CD4-positive, alpha-beta T cell treated with Interleukin-15 for 4 hours (primary cell): Measurements from ENCODE around the gene COA8.

ENCODE experiments used
- DNase-seq: peaks from one replicate; pipeline ENCODE4 v3.0.0-alpha.2; 2020; ENCODE audit warnings: low spot score

The COA8 gene

DNA sequence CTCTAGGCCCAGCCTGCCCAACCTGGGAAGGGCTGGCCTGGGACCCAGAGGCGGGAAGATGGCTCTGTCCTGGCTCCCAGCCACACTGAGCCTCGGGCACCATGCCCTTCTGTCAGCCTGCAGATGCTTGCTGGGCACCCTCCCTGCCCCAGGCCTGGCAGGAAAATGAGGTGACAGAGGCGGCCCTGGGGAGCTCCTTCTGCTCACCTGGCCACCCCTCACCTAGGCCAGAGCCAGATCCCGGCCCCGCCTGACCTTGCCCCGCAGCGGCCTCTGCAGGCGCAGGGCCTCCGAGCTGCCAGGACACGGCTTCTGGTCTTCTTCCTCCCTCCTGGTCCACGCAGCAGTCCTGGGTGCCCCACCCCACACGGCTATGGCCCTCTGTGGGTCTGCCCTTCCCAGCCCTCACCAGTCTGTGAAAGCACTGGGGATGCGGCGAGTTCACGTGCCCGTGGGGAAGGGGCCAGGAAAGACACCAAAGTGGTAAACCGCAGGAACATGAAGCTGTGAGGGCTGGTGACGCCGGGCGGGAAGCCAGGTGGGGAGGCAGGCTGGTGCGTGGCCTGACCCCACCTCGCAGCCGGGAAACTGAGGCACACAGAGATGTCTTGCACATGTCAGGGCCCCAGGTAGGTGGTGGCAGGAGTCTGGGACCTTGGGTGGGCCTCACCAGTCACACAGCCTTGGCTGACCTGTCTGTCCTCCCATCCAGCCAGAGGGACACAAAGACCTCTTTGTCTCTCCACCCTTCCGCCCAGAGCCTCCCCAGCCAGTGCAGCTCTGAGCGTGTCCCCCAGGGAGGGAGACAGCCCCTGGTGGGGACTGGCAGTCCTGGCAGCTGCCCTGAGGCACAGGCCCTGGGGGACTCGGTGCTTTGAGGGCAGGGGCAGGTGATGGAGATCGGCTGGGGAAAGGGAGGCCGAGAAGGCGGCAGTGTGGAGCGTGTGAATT, 13.1 kb upstream of the COA8 start:
- no peak for DNase-seq

DNA sequence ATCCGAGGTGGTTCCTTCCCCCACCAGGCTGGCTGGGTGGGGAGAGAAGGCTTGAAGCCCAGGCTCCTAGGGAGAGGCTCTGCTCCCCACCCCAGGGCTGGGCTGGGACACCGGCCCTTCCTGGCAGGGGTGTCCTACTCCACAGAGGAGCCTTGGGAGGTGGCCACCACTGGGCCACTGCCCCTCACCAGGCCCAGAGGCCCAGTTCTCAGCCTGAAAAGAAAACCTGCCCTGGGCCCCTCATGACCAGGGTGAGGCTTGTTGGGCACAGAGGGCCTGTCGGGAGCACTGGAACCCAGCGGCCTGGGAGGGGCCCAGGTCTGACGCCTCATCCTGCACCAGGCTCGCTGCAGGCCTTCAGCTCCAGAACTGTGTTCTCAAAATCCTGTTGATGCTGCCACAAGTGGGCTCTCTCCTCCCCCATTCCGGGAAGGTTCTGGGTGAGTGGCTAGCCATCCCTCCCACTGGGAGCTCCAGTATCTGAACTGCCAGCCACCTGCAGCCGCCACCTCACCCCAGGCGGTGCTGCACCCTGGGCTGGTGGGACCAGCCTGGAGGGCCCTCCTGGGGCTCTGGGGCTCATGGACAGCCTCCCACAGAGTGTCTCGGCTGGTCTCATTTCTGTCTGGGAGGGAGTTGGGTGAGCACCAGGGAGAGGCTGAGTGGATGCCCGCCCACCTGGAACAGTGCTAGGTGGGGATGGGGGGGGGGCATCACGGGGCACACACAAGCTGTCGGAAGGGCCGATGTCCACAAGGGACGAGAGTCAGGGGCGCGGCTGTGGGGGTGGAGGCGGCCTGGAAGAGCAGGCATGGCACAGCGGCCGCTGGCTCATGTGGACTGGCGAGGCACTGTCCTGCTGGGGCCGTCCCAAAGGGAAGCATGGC, 12.1 kb upstream of the COA8 start:
- DNase-seq = no peak

DNA sequence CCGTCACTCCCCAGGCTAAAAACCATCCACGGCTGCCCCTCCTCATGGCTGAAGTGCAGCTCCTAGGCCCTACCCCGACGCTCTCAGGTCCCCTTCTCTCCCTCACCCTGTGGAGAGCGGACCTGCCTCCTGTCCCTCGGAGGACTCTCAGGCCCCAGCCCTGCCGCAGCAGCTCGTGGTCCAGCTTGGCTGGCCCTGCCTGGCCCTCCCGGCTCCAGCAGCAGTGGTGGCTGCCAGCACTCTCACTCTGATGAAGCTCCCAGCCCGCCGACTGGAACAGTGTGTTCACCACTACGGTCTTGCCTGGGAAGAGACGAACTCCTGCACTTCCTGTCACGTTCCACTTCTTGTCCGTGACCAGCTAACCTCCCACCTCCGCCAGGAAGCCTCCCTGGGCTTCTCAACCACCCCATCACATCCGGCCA, 11.4 kb upstream of the COA8 start:
- no peak for DNase-seq

- no peak for DNase-seq
Measured at GRCh38 chr14:103552011-103552845, 10.5 kb upstream of the COA8 start.

- DNase-seq = no peak
Measured at GRCh38 chr14:103552846-103553210, 9.9 kb upstream of the COA8 start.

GRCh38 chr14:103555559-103556337, 7.0 kb upstream of the COA8 start:
- DNase-seq = no peak

DNA sequence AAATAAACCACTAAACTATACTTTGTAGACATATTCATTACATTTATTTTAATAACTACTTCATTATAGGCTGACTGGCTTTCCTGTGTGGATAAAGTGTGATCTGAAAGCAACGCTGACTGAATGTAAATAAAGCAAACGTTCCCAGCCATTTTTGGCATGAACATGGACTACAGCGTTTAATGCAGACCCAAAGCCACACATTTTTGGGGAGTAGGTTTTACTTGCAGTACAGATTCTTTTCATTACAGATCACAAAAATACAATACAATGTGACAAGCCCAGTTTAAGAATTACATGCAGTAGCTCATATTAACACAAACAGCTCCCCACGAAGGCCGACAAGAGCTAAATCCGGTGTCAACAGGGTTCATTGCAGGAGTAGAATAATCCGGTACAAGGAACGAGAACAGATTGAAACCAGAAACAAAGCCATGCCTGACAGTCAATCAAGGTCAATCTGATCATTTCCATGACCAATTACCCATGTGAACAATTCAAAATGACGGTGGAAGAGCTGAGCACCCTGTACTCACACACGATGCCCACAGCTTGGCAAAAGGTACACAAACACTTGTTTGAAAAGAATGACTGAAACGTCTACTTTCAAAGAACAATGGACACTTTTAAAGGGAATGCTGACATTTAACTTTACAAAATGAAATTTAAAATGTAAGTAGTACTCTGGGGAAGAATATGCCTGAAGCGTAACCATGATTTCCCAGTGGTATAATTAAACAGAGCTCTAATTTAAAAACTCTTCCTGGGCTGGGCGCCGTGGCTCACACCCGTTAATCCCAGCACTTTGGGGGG, 5.6 kb upstream of the COA8 start:
- DNase-seq = no peak

DNA sequence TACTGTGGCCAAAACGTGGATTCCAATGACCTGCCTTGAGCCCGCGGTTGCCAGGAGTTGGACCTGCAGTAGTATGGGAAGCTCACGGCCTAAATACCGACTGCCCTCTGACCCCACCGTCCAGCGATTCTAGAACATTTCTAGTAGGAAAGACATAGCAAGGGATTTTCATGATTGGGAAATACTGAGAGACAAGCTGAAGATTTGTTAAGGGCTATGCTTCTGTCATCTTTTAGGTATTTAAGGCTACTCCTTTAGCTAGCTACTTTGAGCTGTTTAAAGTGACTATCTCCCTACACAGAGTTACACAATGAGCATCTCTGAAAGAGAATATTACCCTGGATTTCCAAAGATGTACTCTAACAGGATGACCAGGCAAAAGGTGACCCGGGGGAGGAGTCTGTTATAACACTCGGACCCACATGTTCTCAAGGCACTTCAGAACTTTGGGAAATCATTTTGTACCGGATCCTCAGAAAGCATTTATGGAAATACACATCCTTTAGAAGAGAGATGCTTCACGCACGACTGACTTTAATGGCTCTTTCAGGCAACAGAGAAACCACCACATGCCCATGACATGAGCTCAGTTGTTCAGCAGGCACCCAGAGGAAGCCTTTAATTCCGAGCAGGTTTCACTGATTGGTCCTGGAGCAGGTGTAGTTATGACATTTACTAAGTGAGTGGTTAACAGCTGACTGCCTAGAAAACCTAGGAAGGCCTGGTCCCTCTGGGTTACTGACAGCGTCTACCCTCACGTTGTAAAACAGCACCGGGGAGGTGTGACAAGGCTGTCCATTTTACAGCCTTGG, 4.5 kb upstream of the COA8 start:
- no peak for DNase-seq

GRCh38 chr14:103559766-103560165, 3.0 kb upstream of the COA8 start:
- DNase-seq = no peak

- DNase-seq = no peak
Measured at GRCh38 chr14:103560691-103561090, 2.1 kb upstream of the COA8 start.

- DNase-seq = peak; percentile 37
Measured at GRCh38 chr14:103561381-103562178, 1.2 kb upstream of the COA8 start.

DNA sequence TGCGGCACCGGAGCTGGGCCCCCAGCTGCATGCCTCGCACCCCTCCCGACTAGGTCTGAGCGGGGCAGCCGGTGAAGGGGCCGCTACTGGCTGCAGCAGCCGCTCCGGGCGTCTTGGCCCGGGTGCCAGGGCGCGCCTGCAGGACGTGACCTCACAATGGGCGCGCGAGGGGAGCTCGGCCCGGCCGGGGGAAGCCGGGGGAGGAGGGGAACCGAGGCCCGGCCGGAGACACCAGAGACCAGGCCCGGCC, 656 bp upstream of the COA8 start:
- DNase-seq = no peak

DNA sequence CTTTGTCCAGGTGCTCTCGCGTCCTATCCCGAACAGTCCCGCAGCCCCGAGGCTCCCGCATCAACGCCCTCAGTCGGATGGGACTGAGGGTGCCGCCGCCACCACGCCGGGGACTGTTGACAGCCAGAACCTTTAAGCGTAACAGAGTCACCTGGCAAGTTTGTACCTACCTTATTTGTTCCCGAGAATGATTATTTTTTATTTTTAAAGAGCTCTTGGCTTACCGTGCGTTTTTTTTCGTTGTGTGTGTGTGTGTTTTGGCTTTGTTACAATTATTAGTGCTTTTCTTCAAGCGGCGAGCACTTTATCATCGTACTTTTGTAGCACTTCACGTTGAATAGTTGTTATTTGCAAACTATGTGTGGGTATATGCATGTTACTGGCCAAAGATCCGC, 463 bp downstream of the COA8 start:
- no peak for DNase-seq

GRCh38 chr14:103563844-103564505, 1.2 kb downstream of the COA8 start:
- DNase-seq = no peak

DNA sequence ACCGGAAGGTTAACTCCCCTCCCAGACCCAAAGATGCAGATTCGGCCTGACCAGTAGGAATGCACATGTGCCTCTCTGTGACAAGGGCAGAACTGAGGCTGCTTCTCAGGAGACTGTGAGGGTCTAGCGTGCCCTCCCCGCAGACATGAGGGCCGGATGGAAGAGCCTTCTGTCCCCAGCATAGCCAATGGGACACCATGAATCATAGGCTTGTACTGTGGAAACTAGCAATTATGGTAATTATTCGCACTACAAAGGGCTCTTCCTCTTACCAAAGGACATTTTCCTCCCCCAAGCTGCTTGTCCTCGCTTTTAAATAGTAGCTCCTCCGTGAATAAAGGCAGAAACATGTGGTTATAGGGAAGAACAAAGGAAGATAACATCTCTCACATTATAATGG, 6.2 kb downstream of the COA8 start:
- DNase-seq = no peak

DNA sequence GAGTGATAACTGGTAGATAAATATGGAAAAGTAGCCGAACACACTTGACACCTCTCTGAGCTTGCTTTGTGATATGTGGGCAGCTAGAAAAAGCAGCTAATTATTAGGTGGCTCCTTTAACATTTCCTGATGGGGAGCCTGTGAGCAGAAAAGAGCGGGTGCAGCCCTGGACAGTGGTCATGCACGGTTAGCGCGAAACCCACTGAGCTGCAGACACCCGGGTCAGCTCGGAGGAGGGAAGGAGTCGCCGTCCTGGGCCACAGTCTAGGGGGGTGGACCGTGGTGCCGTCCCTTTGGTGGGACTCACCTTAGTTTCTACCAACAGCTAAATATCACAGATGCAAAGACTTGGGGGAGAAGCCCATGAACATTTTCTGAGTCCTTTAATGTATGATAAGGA, 6.6 kb downstream of the COA8 start:
- no peak for DNase-seq

DNA sequence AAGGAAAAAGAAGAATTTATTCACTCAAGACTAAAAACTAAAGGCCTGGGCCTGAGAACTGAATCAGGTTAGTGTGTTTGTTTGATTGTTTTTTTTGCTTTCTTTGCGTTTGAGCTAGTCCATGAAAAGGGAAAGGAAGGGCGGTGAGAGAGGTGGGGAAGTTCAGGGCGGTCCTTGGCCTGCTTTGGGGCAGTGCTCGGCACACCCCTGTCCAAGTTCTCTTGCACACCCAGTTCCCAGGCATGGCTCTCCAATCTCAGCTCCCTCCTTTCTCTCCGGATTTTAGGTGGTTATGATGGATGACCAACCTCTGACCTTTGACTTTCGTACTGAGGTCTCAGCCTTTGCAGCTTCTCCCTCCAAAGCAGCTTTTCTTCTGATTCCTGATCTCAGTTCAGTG, 11.3 kb downstream of the COA8 start:
- DNase-seq = no peak

DNA sequence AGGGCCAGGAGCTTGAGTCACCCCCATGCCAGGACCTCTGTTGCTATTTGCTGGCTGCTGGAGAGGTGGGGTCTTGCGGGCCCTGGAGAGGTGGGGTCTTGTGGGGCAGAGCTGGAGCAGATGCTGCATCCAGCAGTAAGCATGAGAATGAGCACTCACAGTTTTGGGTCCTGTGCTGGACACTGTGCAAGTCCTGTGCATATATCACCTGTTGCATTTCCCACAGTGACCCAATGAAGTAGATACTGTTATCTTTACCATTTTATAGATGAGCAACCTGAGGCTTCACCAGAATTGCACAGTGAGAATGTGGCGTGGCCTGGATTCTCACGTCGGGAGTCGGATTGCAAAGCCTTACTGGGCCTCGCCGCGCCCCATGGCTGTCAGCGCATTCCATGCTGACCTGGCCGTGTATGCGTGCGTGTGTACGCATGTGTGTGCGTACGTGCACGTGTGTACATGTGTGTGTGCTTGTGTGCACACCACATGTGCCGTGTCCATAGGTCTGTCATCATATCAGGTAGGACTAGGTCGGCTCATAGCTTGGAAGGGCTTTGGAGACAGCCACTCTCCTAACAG, 12.0 kb downstream of the COA8 start:
- no peak for DNase-seq
